HepG2 (cell line): ENCODE measurements around the gene CKS1B. TPM values are rescaled to one million over a fixed set of nuclear protein-coding genes. Genes with fewer than 3 reads are reported as not detected.

Source experiments
- ELF1 ChIP-seq: sonication (generic); formaldehyde crosslinking; IDR thresholded peaks from 2 replicates; pipeline ENCODE4 v1.4.0; 2020; ENCODE audit warnings: missing genetic modification reagents
- ESRRA ChIP-seq: sonication (generic); formaldehyde crosslinking; IDR thresholded peaks from 2 replicates; pipeline ENCODE4 v1.5.1; 2020; ENCODE audit warnings: mild to moderate bottlenecking, low read depth, missing genetic modification reagents
- FOXP1 ChIP-seq, 2 experiments: fragments of 450-650 bp in 1 of 2; IDR thresholded peaks; 2 replicates each; pipeline ENCODE4 v1.6.1; 2017 to 2018; ENCODE audit warnings: antibody characterized with exemption in 1 of 2
- MED13 ChIP-seq: sonication (generic); formaldehyde crosslinking; IDR thresholded peaks from 2 replicates; pipeline ENCODE4 v1.5.0; 2020; ENCODE audit warnings: missing genetic modification reagents
- NPAS2 ChIP-seq: sonication (generic); formaldehyde crosslinking; IDR thresholded peaks from 2 replicates; pipeline ENCODE4 v1.8.0; 2022; ENCODE audit warnings: mild to moderate bottlenecking, missing genetic modification reagents, borderline replicate concordance
- NRL ChIP-seq: sonication (generic); formaldehyde crosslinking; IDR thresholded peaks from 2 replicates; pipeline ENCODE4 v1.5.0; 2020; ENCODE audit warnings: missing genetic modification reagents, mild to moderate bottlenecking, moderate library complexity, borderline replicate concordance
- POLR2AphosphoS5 ChIP-seq: IDR thresholded peaks from 2 replicates; pipeline ENCODE4 v1.6.1; 2012; ENCODE audit warnings: low read depth, low read length
- REXO4 ChIP-seq: sonication (generic); formaldehyde crosslinking; IDR thresholded peaks from 2 replicates; pipeline ENCODE4 v1.8.0; 2022; ENCODE audit warnings: missing genetic modification reagents, mild to moderate bottlenecking, borderline replicate concordance
- SATB2 ChIP-seq: sonication (generic); formaldehyde crosslinking; IDR thresholded peaks from 2 replicates; pipeline ENCODE4 v1.5.0; 2020; ENCODE audit warnings: missing genetic modification reagents
- TOE1 ChIP-seq: sonication (generic); formaldehyde crosslinking; IDR thresholded peaks from 2 replicates; pipeline ENCODE4 v1.4.0; 2020; ENCODE audit warnings: mild to moderate bottlenecking, missing genetic modification reagents
- ZFP82 ChIP-seq: sonication (generic); formaldehyde crosslinking; IDR thresholded peaks from 2 replicates; pipeline ENCODE4 v1.5.1; 2020; ENCODE audit warnings: mild to moderate bottlenecking, missing genetic modification reagents, borderline replicate concordance
- ZMYM3 ChIP-seq: sonication (generic); formaldehyde crosslinking; IDR thresholded peaks from 2 replicates; pipeline ENCODE4 v1.5.1; 2020; ENCODE audit warnings: mild to moderate bottlenecking, missing genetic modification reagents
- ZNF264 ChIP-seq: sonication (generic); formaldehyde crosslinking; IDR thresholded peaks from 2 replicates; pipeline ENCODE4 v1.4.0; 2020; ENCODE audit warnings: missing genetic modification reagents
- ZNF274 ChIP-seq: sonication (generic); formaldehyde crosslinking; IDR thresholded peaks from 2 replicates; pipeline ENCODE4 v1.5.1; 2020; ENCODE audit warnings: mild to moderate bottlenecking, missing genetic modification reagents
- ZNF441 ChIP-seq: sonication (generic); formaldehyde crosslinking; IDR thresholded peaks from 2 replicates; pipeline ENCODE4 v1.7.0; 2021; ENCODE audit warnings: missing genetic modification reagents, borderline replicate concordance
- ZNF510 ChIP-seq: sonication (generic); formaldehyde crosslinking; IDR thresholded peaks from 2 replicates; pipeline ENCODE4 v1.4.0; 2020; ENCODE audit warnings: low read depth, mild to moderate bottlenecking, missing genetic modification reagents
- polyA plus RNA-seq, 8 experiments: library from polyadenylated mRNA; depleted of rRNA in 3 of 8; stranded (reverse) in 7 of 8; unstranded in 1 of 8; fragments of >200 nt; fragmentation: Illumina TruSeq in 4 of 8; extraction: Trizol in 4 of 8; gene quantifications; 2 replicates each; pipeline versions ENCODE4 v1.2.1 to v1.2.3, GENCODE V29; 2011 to 2016; ENCODE audit warnings: low read depth in 4 of 8, missing spikeins in 1 of 8, mixed read lengths in 1 of 8; ENCODE audit not compliant: insufficient read depth in 1 of 8
- total RNA-seq, 5 experiments: library from RNA; depleted of rRNA; stranded (reverse); fragments of >200 nt; fragmentation: Illumina TruSeq; extraction: Trizol; gene quantifications; 2 replicates each; pipeline ENCODE4 v1.2.3, GENCODE V29; 2016; ENCODE audit warnings: low read depth in 1 of 5
- TF ChIP-seq, protein P1 (sequence below): sonication (generic); formaldehyde crosslinking; IDR thresholded peaks from 2 replicates; pipeline ENCODE4 v1.4.0; 2020; ENCODE audit warnings: missing genetic modification reagents
- TF ChIP-seq, protein P2 (sequence below): sonication (generic); formaldehyde crosslinking; IDR thresholded peaks from 2 replicates; pipeline ENCODE4 v1.4.0; 2020; ENCODE audit warnings: mild to moderate bottlenecking, low read depth, missing genetic modification reagents
- TF ChIP-seq, protein P3 (sequence below): sonication (generic); formaldehyde crosslinking; conservative IDR thresholded peaks from 2 replicates; pipeline ENCODE4 v1.5.0; 2020; ENCODE audit warnings: missing genetic modification reagents
- TF ChIP-seq, protein P4 (sequence below): sonication (generic); formaldehyde crosslinking; IDR thresholded peaks from 2 replicates; pipeline ENCODE4 v1.5.1; 2020; ENCODE audit warnings: mild to moderate bottlenecking, missing genetic modification reagents, moderate library complexity
- TF ChIP-seq, protein P5 (sequence below): IDR thresholded peaks from 2 replicates; pipeline ENCODE4 v1.6.1; 2016; ENCODE audit warnings: missing compliant biosample characterization, missing genetic modification reagents, borderline replicate concordance

Gene CKS1B
- total and polyA plus RNA-seq, 2 of the 13 experiments (the other 11 are each of a cell fraction or from before 2014, with no cell fraction given): 217 to 222 TPM

DNA sequence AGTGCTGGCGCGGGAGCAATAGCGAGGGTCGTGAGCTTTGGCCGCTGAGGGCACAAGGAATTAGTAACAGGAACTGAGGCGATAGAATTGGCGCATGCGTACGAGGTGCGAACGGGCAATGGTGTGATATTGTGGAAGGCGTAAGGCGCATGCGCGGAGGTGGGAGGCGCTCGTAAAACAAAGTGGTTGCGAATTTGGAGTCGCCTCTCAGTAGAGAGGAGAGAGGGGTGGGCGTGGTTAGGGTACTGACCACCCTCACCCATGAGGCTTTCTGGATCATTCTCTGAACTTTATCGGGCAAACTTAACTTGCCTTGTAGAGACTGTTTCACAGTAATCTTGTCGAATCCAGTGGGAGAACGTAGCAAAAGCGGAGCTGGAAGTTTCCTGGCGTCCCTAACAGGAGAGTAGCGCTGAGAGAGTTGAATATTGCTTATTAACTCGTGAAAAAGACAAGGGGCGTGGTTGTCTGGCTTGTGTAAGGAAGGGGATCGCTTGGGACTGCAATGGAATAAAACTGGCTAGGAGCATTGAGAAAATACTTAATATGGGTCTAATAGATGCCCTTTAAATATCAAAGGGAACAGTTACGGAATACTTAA, 427 bp downstream of the CKS1B start (continued):
- 0 out of 2 replicates have a peak, but pooled peaks have one; percentile 76 for TF ChIP-seq REXO4
- peak; percentile 13; the same call in 1 of the 2 replicates for TF ChIP-seq ZNF510 (CRISPR knock-in tag)
- TF ChIP-seq TOE1: peak; percentile 42; the same call in 1 of the 2 replicates
- TF ChIP-seq ESRRA: no peak
- TF ChIP-seq NRL (CRISPR knock-in tag): peak; percentile 62; the same call in 1 of the 2 replicates
- peak; percentile 88 for TF ChIP-seq POLR2AphosphoS5
- TF ChIP-seq, protein P1, sequence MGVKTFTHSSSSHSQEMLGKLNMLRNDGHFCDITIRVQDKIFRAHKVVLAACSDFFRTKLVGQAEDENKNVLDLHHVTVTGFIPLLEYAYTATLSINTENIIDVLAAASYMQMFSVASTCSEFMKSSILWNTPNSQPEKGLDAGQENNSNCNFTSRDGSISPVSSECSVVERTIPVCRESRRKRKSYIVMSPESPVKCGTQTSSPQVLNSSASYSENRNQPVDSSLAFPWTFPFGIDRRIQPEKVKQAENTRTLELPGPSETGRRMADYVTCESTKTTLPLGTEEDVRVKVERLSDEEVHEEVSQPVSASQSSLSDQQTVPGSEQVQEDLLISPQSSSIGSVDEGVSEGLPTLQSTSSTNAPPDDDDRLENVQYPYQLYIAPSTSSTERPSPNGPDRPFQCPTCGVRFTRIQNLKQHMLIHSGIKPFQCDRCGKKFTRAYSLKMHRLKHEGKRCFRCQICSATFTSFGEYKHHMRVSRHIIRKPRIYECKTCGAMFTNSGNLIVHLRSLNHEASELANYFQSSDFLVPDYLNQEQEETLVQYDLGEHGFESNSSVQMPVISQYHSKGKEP (CRISPR knock-in tag): no peak
- no peak for TF ChIP-seq ZFP82
- 0 out of 2 replicates have a peak, but pooled peaks have one; percentile 34 for TF ChIP-seq SATB2 (CRISPR knock-in tag)
- no peak for TF ChIP-seq ZMYM3 (CRISPR knock-in tag)
- peak; percentile 77; the same call in 1 of the 2 replicates for TF ChIP-seq ZNF441
- no peak for TF ChIP-seq FOXP1 (IDR thresholded peaks at IDR 0.05)
- no peak for TF ChIP-seq FOXP1 (CRISPR knock-in tag; IDR thresholded peaks at IDR 0.05)
- TF ChIP-seq ELF1: no peak
- no peak for TF ChIP-seq NPAS2 (CRISPR knock-in tag)
- TF ChIP-seq, protein P2, sequence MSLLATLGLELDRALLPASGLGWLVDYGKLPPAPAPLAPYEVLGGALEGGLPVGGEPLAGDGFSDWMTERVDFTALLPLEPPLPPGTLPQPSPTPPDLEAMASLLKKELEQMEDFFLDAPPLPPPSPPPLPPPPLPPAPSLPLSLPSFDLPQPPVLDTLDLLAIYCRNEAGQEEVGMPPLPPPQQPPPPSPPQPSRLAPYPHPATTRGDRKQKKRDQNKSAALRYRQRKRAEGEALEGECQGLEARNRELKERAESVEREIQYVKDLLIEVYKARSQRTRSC (CRISPR knock-in tag): no peak
- TF ChIP-seq, protein P3, sequence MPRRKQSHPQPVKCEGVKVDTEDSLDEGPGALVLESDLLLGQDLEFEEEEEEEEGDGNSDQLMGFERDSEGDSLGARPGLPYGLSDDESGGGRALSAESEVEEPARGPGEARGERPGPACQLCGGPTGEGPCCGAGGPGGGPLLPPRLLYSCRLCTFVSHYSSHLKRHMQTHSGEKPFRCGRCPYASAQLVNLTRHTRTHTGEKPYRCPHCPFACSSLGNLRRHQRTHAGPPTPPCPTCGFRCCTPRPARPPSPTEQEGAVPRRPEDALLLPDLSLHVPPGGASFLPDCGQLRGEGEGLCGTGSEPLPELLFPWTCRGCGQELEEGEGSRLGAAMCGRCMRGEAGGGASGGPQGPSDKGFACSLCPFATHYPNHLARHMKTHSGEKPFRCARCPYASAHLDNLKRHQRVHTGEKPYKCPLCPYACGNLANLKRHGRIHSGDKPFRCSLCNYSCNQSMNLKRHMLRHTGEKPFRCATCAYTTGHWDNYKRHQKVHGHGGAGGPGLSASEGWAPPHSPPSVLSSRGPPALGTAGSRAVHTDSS: no peak
- no peak for TF ChIP-seq ZNF274 (CRISPR knock-in tag)
- no peak for TF ChIP-seq MED13 (CRISPR knock-in tag)
- TF ChIP-seq, protein P4, sequence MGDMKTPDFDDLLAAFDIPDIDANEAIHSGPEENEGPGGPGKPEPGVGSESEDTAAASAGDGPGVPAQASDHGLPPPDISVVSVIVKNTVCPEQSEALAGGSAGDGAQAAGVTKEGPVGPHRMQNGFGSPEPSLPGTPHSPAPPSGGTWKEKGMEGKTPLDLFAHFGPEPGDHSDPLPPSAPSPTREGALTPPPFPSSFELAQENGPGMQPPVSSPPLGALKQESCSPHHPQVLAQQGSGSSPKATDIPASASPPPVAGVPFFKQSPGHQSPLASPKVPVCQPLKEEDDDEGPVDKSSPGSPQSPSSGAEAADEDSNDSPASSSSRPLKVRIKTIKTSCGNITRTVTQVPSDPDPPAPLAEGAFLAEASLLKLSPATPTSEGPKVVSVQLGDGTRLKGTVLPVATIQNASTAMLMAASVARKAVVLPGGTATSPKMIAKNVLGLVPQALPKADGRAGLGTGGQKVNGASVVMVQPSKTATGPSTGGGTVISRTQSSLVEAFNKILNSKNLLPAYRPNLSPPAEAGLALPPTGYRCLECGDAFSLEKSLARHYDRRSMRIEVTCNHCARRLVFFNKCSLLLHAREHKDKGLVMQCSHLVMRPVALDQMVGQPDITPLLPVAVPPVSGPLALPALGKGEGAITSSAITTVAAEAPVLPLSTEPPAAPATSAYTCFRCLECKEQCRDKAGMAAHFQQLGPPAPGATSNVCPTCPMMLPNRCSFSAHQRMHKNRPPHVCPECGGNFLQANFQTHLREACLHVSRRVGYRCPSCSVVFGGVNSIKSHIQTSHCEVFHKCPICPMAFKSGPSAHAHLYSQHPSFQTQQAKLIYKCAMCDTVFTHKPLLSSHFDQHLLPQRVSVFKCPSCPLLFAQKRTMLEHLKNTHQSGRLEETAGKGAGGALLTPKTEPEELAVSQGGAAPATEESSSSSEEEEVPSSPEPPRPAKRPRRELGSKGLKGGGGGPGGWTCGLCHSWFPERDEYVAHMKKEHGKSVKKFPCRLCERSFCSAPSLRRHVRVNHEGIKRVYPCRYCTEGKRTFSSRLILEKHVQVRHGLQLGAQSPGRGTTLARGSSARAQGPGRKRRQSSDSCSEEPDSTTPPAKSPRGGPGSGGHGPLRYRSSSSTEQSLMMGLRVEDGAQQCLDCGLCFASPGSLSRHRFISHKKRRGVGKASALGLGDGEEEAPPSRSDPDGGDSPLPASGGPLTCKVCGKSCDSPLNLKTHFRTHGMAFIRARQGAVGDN (CRISPR knock-in tag): peak; percentile 73
- TF ChIP-seq, protein P5, sequence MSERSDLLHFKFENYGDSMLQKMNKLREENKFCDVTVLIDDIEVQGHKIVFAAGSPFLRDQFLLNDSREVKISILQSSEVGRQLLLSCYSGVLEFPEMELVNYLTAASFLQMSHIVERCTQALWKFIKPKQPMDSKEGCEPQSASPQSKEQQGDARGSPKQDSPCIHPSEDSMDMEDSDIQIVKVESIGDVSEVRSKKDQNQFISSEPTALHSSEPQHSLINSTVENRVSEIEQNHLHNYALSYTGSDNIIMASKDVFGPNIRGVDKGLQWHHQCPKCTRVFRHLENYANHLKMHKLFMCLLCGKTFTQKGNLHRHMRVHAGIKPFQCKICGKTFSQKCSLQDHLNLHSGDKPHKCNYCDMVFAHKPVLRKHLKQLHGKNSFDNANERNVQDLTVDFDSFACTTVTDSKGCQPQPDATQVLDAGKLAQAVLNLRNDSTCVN (CRISPR knock-in tag): peak; percentile 69; the same call in 1 of the 2 replicates
- TF ChIP-seq ZNF264: 0 out of 2 replicates have a peak, but pooled peaks have one; percentile 17
